Mesothelial cell of epicardium (in vitro differentiated cells): ENCODE results near the gene MYH9. TPM values are rescaled to one million over a fixed set of nuclear protein-coding genes. Genes with fewer than 3 reads are reported as not detected.

Experiments
- DNase-seq, 2 experiments: peaks; one replicate each; pipeline ENCODE4 v3.0.0; 2021; ENCODE audit warnings: low spot score in 2 of 2; ENCODE audit not compliant: unreplicated experiment in 2 of 2
- H3K27ac Mint-ChIP-seq: 2 replicates; pipeline ENCODE4 v1.8.0; 2021; ENCODE audit warnings: mixed read lengths
- H3K27me3 Mint-ChIP-seq: 2 replicates; pipeline ENCODE4 v1.8.0; 2021; ENCODE audit warnings: low read depth, mixed read lengths
- H3K36me3 Mint-ChIP-seq: 2 replicates; pipeline ENCODE4 v1.8.0; 2021; ENCODE audit warnings: mixed read lengths
- H3K4me1 Mint-ChIP-seq: 2 replicates; pipeline ENCODE4 v1.8.0; 2021; ENCODE audit warnings: mixed read lengths
- H3K4me3 Mint-ChIP-seq: 2 replicates; pipeline ENCODE4 v1.8.0; 2021; ENCODE audit warnings: mild to moderate bottlenecking, moderate library complexity, mixed read lengths
- H3K9me3 Mint-ChIP-seq: 2 replicates; pipeline ENCODE4 v1.8.0; 2021; ENCODE audit warnings: mixed read lengths
- total RNA-seq: library from RNA; stranded (reverse); gene quantifications from 3 replicates; pipeline ENCODE4 v1.2.1, GENCODE V29; 2021
- TF ChIP-seq, protein P1 (sequence below): fragments of 200-600 bp; sonication (generic); IDR thresholded peaks from one replicate; pipeline ENCODE4 v1.5.0; 2021; ENCODE audit warnings: antibody characterized with exemption; ENCODE audit not compliant: unreplicated experiment

Gene MYH9
- total RNA-seq, 1 donor from 2014 or later = 341 TPM

DNA sequence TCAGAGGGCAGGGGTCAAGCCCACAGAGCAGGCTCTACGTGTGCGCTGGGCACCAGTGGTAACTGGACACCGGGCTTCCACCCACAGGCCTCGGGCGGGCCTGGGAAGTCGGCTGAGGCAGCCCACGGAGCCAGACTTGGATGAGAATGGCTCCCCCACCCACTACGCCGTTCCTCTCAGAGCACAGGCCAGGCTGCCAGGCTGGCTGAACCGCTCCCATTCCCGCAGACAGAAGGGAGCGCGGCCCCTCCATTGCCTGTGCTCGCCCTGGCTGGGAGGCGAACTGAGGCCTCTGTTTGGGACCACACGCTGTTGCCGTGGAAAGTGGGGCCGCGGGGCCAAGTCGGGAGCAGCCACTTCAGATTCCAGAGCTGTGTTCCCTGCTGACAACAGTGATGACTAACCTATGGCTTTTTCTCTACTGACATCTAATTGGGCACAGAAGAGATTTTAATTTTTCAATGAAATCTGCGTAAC lies 63.9 kb downstream of the MYH9 start:
- DNase-seq = no peak
- H3K27ac Mint-ChIP-seq = peak overlapping the region; percentile 93
- TF ChIP-seq, protein P1, sequence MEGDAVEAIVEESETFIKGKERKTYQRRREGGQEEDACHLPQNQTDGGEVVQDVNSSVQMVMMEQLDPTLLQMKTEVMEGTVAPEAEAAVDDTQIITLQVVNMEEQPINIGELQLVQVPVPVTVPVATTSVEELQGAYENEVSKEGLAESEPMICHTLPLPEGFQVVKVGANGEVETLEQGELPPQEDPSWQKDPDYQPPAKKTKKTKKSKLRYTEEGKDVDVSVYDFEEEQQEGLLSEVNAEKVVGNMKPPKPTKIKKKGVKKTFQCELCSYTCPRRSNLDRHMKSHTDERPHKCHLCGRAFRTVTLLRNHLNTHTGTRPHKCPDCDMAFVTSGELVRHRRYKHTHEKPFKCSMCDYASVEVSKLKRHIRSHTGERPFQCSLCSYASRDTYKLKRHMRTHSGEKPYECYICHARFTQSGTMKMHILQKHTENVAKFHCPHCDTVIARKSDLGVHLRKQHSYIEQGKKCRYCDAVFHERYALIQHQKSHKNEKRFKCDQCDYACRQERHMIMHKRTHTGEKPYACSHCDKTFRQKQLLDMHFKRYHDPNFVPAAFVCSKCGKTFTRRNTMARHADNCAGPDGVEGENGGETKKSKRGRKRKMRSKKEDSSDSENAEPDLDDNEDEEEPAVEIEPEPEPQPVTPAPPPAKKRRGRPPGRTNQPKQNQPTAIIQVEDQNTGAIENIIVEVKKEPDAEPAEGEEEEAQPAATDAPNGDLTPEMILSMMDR = no peak
- H3K27me3 Mint-ChIP-seq = no peaks in the 10 kb centered on the region
- no peaks in the 10 kb centered on the region for H3K9me3 Mint-ChIP-seq
- peaks cover 35% of the 10 kb centered on the region for H3K36me3 Mint-ChIP-seq
- H3K4me1 Mint-ChIP-seq = peaks cover 37% of the 10 kb centered on the region
- H3K4me3 Mint-ChIP-seq = no peak overlapping the region

- no peak overlapping the region for H3K4me3 Mint-ChIP-seq
- peaks cover 31% of the 10 kb centered on the region for H3K4me1 Mint-ChIP-seq
- H3K36me3 Mint-ChIP-seq = peaks cover 36% of the 10 kb centered on the region
- no peaks in the 10 kb centered on the region for H3K9me3 Mint-ChIP-seq
- TF ChIP-seq, protein P1 = no peak
- no peaks in the 10 kb centered on the region for H3K27me3 Mint-ChIP-seq
- no peak for DNase-seq
- peak overlapping the region; percentile 59 for H3K27ac Mint-ChIP-seq
Measured at GRCh38 chr22:36323182-36323854, 64.4 kb downstream of the MYH9 start.

DNA sequence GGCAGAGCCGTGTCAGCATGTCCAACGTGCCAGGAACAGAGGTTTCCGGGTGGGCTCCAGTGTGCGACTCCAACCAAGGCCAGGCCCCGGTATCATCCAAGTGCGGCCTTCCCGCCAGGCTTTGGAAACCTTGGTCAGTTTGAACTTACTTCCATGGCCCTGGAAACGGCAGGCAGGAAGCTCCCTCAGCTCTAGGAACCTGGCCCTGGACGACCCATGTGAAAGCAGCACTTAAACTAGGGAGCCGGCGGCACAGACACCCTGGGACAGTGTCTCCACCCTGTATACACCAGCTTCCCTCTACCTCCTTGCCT lies 65.2 kb downstream of the MYH9 start:
- TF ChIP-seq, protein P1 = no peak
- Mint-ChIP-seq H3K4me3 (no peak overlapping the region), H3K27me3 (no peaks in the 10 kb centered on the region), H3K4me1 (peaks cover 24% of the 10 kb centered on the region), H3K9me3 (no peaks in the 10 kb centered on the region), H3K36me3 (peaks cover 41% of the 10 kb centered on the region), H3K27ac (no peak overlapping the region)
- DNase-seq = no peak

GRCh38 chr22:36321797-36322601 lies 65.8 kb downstream of the MYH9 start:
- Mint-ChIP-seq H3K4me1 (peaks cover 18% of the 10 kb centered on the region), H3K4me3 (no peak overlapping the region), H3K9me3 (no peaks in the 10 kb centered on the region), H3K36me3 (peaks cover 47% of the 10 kb centered on the region), H3K27ac (no peak overlapping the region), H3K27me3 (no peaks in the 10 kb centered on the region)
- no peak for DNase-seq
- TF ChIP-seq, protein P1 = no peak

DNA sequence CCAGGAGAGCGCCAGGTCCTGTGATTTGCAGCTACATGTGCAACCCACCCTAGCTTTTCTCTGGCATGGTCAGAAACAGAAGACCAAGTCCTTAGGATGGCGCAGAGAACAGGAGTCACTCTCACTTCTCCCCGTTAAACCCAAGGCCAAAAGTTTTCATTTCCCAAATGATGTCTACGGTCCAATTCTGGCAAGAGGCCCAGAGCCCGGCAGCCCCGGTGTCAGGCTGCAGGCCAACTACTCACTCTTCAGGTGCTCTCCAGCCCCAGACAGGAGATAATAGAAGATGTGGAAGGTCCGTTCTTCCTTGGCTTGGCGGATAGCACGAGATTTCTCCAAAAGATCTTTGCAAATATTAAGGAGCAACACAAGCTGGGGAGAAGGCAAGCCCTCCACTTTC lies 67.2 kb downstream of the MYH9 start:
- H3K36me3 Mint-ChIP-seq = peaks cover 43% of the 10 kb centered on the region
- H3K4me3 Mint-ChIP-seq = no peak overlapping the region
- H3K27ac Mint-ChIP-seq = no peak overlapping the region
- no peaks in the 10 kb centered on the region for H3K9me3 Mint-ChIP-seq
- TF ChIP-seq, protein P1 = no peak
- DNase-seq = no peak
- no peaks in the 10 kb centered on the region for H3K27me3 Mint-ChIP-seq
- H3K4me1 Mint-ChIP-seq = peaks cover 8% of the 10 kb centered on the region
